Cardiac muscle cell (in vitro differentiated cells and primary cell): ENCODE data around the gene ANKRD9. TPM values are rescaled to one million over a fixed set of nuclear protein-coding genes. Genes with fewer than 3 reads are reported as not detected.

ENCODE experiments used
- DNase-seq, 2 donors: peaks; one replicate each; pipeline versions ENCODE4 v3.0.0 to v3.0.0-alpha.2; 2010 to 2017; ENCODE audit warnings: low read depth in 1 of 2, low spot score in 1 of 2
- H3K27ac ChIP-seq: fragments of 200-600 bp; sonication (generic); 2 replicates; pipeline ENCODE4 v1.5.1; 2016
- H3K27me3 ChIP-seq: fragments of 200-600 bp; sonication (generic); 2 replicates; pipeline ENCODE4 v1.6.0; 2016; ENCODE audit warnings: control low read depth
- H3K36me3 ChIP-seq: fragments of 200-600 bp; sonication (generic); 2 replicates; pipeline ENCODE4 v1.5.1; 2016; ENCODE audit warnings: control low read depth
- H3K4me1 ChIP-seq: fragments of 200-600 bp; sonication (generic); 2 replicates; pipeline ENCODE4 v1.8.1; 2017; ENCODE audit warnings: low read depth, mild to moderate bottlenecking, mixed run types
- H3K4me3 ChIP-seq: fragments of 200-600 bp; sonication (generic); 2 replicates; pipeline ENCODE4 v1.5.1; 2016; ENCODE audit warnings: mild to moderate bottlenecking
- H3K9me3 ChIP-seq: fragments of 200-600 bp; sonication (generic); 2 replicates; pipeline ENCODE4 v1.5.1; 2017; ENCODE audit warnings: low read depth, mild to moderate bottlenecking, control low read depth
- CTCF ChIP-seq: IDR thresholded peaks from 2 replicates; pipeline ENCODE4 v1.5.1; 2012; ENCODE audit warnings: low read depth, mild to moderate bottlenecking, low read length
- polyA plus RNA-seq: library from polyadenylated mRNA; unstranded; fragments of >200 nt; fragmentation: Nextera tagmentation; extraction: Ambion mirVana; gene quantifications from 2 replicates; pipeline ENCODE4 v1.2.1, GENCODE V29; 2016
- total RNA-seq: library from RNA; depleted of rRNA; stranded (reverse); fragments of >200 nt; gene quantifications from 2 replicates; pipeline ENCODE4 v1.2.3, GENCODE V29; 2016

ANKRD9 gene
- total and polyA plus RNA-seq, 2 experiments from 2014 or later = 93.1 to 99.9 TPM

DNA sequence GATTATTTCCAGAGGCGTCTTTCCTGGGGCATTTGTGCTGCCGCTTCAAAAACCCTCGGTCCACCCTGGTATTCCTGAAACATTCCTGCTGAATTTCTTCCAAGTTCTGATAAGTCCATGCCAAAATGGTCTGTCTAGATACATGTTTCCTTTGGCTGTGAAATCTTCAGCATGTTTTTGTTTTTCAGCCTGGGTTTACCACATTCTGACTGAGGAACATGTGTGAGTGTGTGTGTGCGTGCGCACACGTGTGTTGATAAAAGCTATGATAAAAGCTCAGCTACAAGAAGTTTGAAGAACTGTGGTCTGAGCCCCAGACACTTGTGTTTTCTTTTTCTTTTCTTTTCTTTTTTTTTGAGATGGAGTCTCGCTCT is 22.4 kb downstream of the ANKRD9 start:
- TF ChIP-seq CTCF = no peak
- no peak overlapping the region for H3K4me3 ChIP-seq
- H3K27ac ChIP-seq = no peak overlapping the region
- no peaks in the 10 kb centered on the region for H3K9me3 ChIP-seq
- no peaks in the 10 kb centered on the region for H3K36me3 ChIP-seq
- peak in 1 of 2 donors; percentile 82 for DNase-seq
- no peaks in the 10 kb centered on the region for H3K27me3 ChIP-seq
- H3K4me1 ChIP-seq = no peaks in the 10 kb centered on the region

- no peaks in the 10 kb centered on the region for H3K9me3 ChIP-seq
- peak; percentile 18 for TF ChIP-seq CTCF
- no peaks in the 10 kb centered on the region for H3K27me3 ChIP-seq
- no peak for DNase-seq
- H3K4me1 ChIP-seq = no peaks in the 10 kb centered on the region
- no peak overlapping the region for H3K27ac ChIP-seq
- no peaks in the 10 kb centered on the region for H3K36me3 ChIP-seq
- no peak overlapping the region for H3K4me3 ChIP-seq
These were observed 22.9 kb downstream of the ANKRD9 start for GRCh38 chr14:102486513-102487203.

- TF ChIP-seq CTCF = no peak
- Histone ChIP-seq H3K9me3 (no peaks in the 10 kb centered on the region), H3K4me3 (no peak overlapping the region), H3K27ac (no peak overlapping the region), H3K27me3 (no peaks in the 10 kb centered on the region), H3K36me3 (no peaks in the 10 kb centered on the region), H3K4me1 (no peaks in the 10 kb centered on the region)
- DNase-seq = no peak
These were observed 23.7 kb downstream of the ANKRD9 start for GRCh38 chr14:102485693-102486512.

GRCh38 chr14:102484316-102484715 is 25.3 kb downstream of the ANKRD9 start:
- no peaks in the 10 kb centered on the region for H3K9me3 ChIP-seq
- H3K36me3 ChIP-seq = no peaks in the 10 kb centered on the region
- H3K4me3 ChIP-seq = no peak overlapping the region
- H3K27ac ChIP-seq = no peak overlapping the region
- no peaks in the 10 kb centered on the region for H3K4me1 ChIP-seq
- no peak for DNase-seq
- H3K27me3 ChIP-seq = no peaks in the 10 kb centered on the region
- no peak for TF ChIP-seq CTCF

GRCh38 chr14:102481791-102482238 is 27.8 kb downstream of the ANKRD9 start:
- peak in 1 of 2 donors; percentile 15 for DNase-seq
- Histone ChIP-seq H3K9me3 (no peaks in the 10 kb centered on the region), H3K27me3 (no peaks in the 10 kb centered on the region), H3K4me1 (no peaks in the 10 kb centered on the region), H3K36me3 (no peaks in the 10 kb centered on the region), H3K4me3 (no peak overlapping the region), H3K27ac (no peak overlapping the region)
- no peak for TF ChIP-seq CTCF
